ENCODE measurements around the gene TEX35. TPM values are rescaled to one million over a fixed set of nuclear protein-coding genes. Genes with fewer than 3 reads are reported as not detected.

TEX35 gene
- total and polyA plus RNA-seq, 10 of the 15 experiments (the other 5 are each of a cell fraction or from before 2014, with no cell fraction given): not detected

- TF ChIP-seq DPF2 (IDR thresholded peaks at IDR 0.05) (no peak), NFXL1 (IDR thresholded peaks at IDR 0.05; ENCODE audit: borderline replicate concordance) (no peak), SMARCA5 (IDR thresholded peaks at IDR 0.05) (no peak), TBL1XR1 (IDR thresholded peaks at IDR 0.05; ENCODE audit: low read depth, low read length) (no peak), BCLAF1 (IDR thresholded peaks at IDR 0.05) (no peak)
- Histone ChIP-seq H3K27me3 (replicated peaks in 1 of 2; ENCODE audit: control insufficient read depth in 2 of 2, insufficient read depth in 2 of 2, low read length in 1 of 2) (no peaks in the 10 kb centered on the region), H2AFZ (ENCODE audit: control insufficient read depth, low read depth, low read length) (no peak overlapping the region), H4K20me1 (ENCODE audit: control insufficient read depth, insufficient read depth) (no peaks in the 10 kb centered on the region), H3K4me2 (ENCODE audit: control insufficient read depth, insufficient read depth) (no peak overlapping the region), H3K9me3 (replicated peaks; ENCODE audit: control insufficient read depth, insufficient read depth, low read length) (no peaks in the 10 kb centered on the region), H3K4me1 (ENCODE audit: control insufficient read depth, insufficient read depth, low read length) (no peaks in the 10 kb centered on the region), H3K79me2 (ENCODE audit: control insufficient read depth, insufficient read depth, low read length) (no peaks in the 10 kb centered on the region), H3K36me3 (ENCODE audit: control insufficient read depth in 2 of 2, insufficient read depth in 2 of 2, low read length in 1 of 2) (no peaks in the 10 kb centered on the region), H3K27ac (ENCODE audit: control insufficient read depth, insufficient read depth) (no peak overlapping the region), H3K4me3 (no peak overlapping the region), H3K9ac (ENCODE audit: control insufficient read depth, insufficient read depth, low read length) (no peak overlapping the region)
- FAIRE-seq (no peak), DNase-seq (ENCODE audit: low read depth, low spot score) (no peak), ATAC-seq (no peak)
- RAD21 ChIA-PET (ENCODE audit: unreplicated experiment): no interaction called here
- SMC1A ChIA-PET (ENCODE audit: uncharacterized antibody, unreplicated experiment): interaction anchor here (0.9 kb wide), 1 partner anchor 536 kb away, joined by 3 read pairs; no protein-coding TSS in a partner anchor
- BruUV-seq (replicated peaks): no TSS peak
- intact Hi-C loops (cut with micrococcal nuclease; ENCODE audit: unreplicated experiment) (no loop called here), in situ Hi-C loops (cut with MboI) (no loop called here)
- WGBS (ENCODE audit: insufficient coverage, insufficient replicate concordance, low lambda C conversion rate, missing lambda C conversion rate): 92% methylated on average over 1 of the region's 1 CpG
- POLR2A ChIA-PET: no interaction called here
- CTCF ChIA-PET: interaction anchor here (0.6 to 1.4 kb wide), 3 partner anchors 11 to 1138 kb away, joined by 3 to 4 read pairs (median 3); no protein-coding TSS in a partner anchor
Observed at GRCh38 chr1:178495158-178495557, 17.8 kb upstream of the TEX35 start.

All from GM12878 (cell line).